Stomach (tissue), 9 donors: ENCODE data around the gene SPINK4. TPM values are rescaled to one million over a fixed set of nuclear protein-coding genes. Genes with fewer than 3 reads are reported as not detected.
A peak's percentile ranks its signal among the peaks of the same experiment; 100 is the strongest.

Experiments
- DNase-seq, 2 donors: peaks; one replicate each; pipeline versions ENCODE4 v3.0.0 to v3.0.0-alpha.2; 2013 to 2019
- H3K27ac ChIP-seq, 5 donors: fragments of 200-600 bp in 4 of 5; sonication (generic) in 4 of 5; one replicate each; pipeline ENCODE4 v1.5.1; 2013 to 2019; ENCODE audit warnings: mild to moderate bottlenecking in 1 of 5, moderate library complexity in 1 of 5
- H3K27me3 ChIP-seq, 3 donors: fragments of 200-600 bp; sonication (generic); one replicate each; pipeline ENCODE4 v1.5.1; 2017 to 2019; ENCODE audit warnings: mixed run types in 1 of 3
- H3K36me3 ChIP-seq, 4 donors: fragments of 200-600 bp; sonication (generic); 1 replicate in 3 of 4; 2 replicates in 1 of 4; pipeline ENCODE4 v1.5.1; 2016 to 2019
- H3K4me1 ChIP-seq, 4 donors: fragments of 200-600 bp; sonication (generic); one replicate each; pipeline ENCODE4 v1.5.1; 2016 to 2019
- H3K4me3 ChIP-seq, 4 donors: fragments of 200-600 bp; sonication (generic) in 3 of 4; one replicate each; pipeline ENCODE4 v1.5.1; 2016 to 2019; ENCODE audit warnings: mild to moderate bottlenecking in 1 of 4
- H3K9me3 ChIP-seq, 4 donors: fragments of 200-600 bp; sonication (generic); one replicate each; pipeline ENCODE4 v1.5.1; 2016 to 2019
- CTCF ChIP-seq, 7 experiments: fragments of 450-650 bp in 4 of 7; fragments of 200-600 bp in 3 of 7; sonication (generic) in 3 of 7; IDR thresholded peaks; one replicate each; pipeline ENCODE4 v1.5.1; 2016 to 2019; ENCODE audit warnings: antibody characterized with exemption in 7 of 7, control low read depth in 2 of 7, mild to moderate bottlenecking in 1 of 7
- EP300 ChIP-seq: sonication (generic); formaldehyde crosslinking; IDR thresholded peaks from one replicate; pipeline ENCODE4 v1.6.1; 2017; ENCODE audit warnings: antibody characterized with exemption
- POLR2A ChIP-seq, 4 donors: fragments of 450-650 bp; IDR thresholded peaks; one replicate each; pipeline ENCODE4 v1.6.1; 2016; ENCODE audit warnings: antibody characterized with exemption in 4 of 4, control low read depth in 2 of 4, mild to moderate bottlenecking in 1 of 4, moderate library complexity in 1 of 4
- POLR2AphosphoS5 ChIP-seq, 3 donors: sonication (generic); formaldehyde crosslinking; IDR thresholded peaks; one replicate each; pipeline ENCODE4 v1.6.1; 2016; ENCODE audit warnings: antibody characterized with exemption in 3 of 3
- WGBS, 5 donors: extraction: QIAGEN DNeasy Blood & Tissue Kit in 3 of 5; methylation state at CpG; one replicate each; pipeline versions ENCODE4 v1.1.5 to v1.1.7; 2013 to 2018; 5-methylcytosine and 5-hydroxymethylcytosine counted together
- intact Hi-C: fragments of 100-400 bp; cut with DNase I; formaldehyde crosslinking; loops from one replicate; pipeline ENCODE4 v1.15.1; 2023; ENCODE audit warnings: low total_unique reads
- polyA plus RNA-seq, 3 donors: library from polyadenylated mRNA; stranded (reverse); fragments of 200-250 nt; gene quantifications; one replicate each; pipeline ENCODE4 v1.2.3, GENCODE V29; 2013
- total RNA-seq, 5 donors: library from RNA; depleted of rRNA; stranded (reverse); fragments of >200 nt; gene quantifications; one replicate each; pipeline versions ENCODE4 v1.1.0 to v1.2.3, GENCODE V29; 2014 to 2016
- donor health status: healthy with polysubstance abuse.
- donor health status: Bipolar disorder and iron deficiency.
- donor health status: healthy.

Gene SPINK4
- total and polyA plus RNA-seq, 8 donors, result 2.1 to 29.5 (median 19.1) TPM; not detected in 5

GRCh38 chr9:33273266-33273971 lies 33.5 kb downstream of the SPINK4 start:
- Histone ChIP-seq H3K4me1 (no peaks in the 10 kb centered on the region), H3K36me3 (peaks cover 52 to 100% (median 100%) of the 10 kb centered on the region in 4 donors), H3K27me3 (no peaks in the 10 kb centered on the region), H3K4me3 (no peak overlapping the region), H3K9me3 (no peaks in the 10 kb centered on the region), H3K27ac (no peak overlapping the region)
- no peak for TF ChIP-seq EP300
- TF ChIP-seq CTCF (IDR thresholded peaks at IDR 0.05), result no peak
- TF ChIP-seq POLR2A (IDR thresholded peaks at IDR 0.05), result no peak
- no peak for TF ChIP-seq POLR2AphosphoS5 (IDR thresholded peaks at IDR 0.05)
- DNase-seq, result no peak
- WGBS, 5 donors, result 72 to 84% (median 77%) methylated on average over 3 of the region's 3 CpGs
- intact Hi-C loops, result no loop called here

GRCh38 chr9:33273972-33274328 lies 34.0 kb downstream of the SPINK4 start:
- H3K4me1 ChIP-seq, result no peaks in the 10 kb centered on the region
- no peak overlapping the region for H3K4me3 ChIP-seq
- intact Hi-C loops, result no loop called here
- TF ChIP-seq POLR2AphosphoS5 (IDR thresholded peaks at IDR 0.05) (no peak), EP300 (no peak), POLR2A (IDR thresholded peaks at IDR 0.05) (no peak)
- H3K27me3 ChIP-seq, result no peaks in the 10 kb centered on the region
- H3K9me3 ChIP-seq, result no peaks in the 10 kb centered on the region
- 67 to 100% (median 97%) methylated on average over 2 of the region's 2 CpGs for WGBS, 5 donors
- no peak overlapping the region for H3K27ac ChIP-seq
- peaks cover 56 to 100% (median 100%) of the 10 kb centered on the region in 4 donors for H3K36me3 ChIP-seq
- DNase-seq, result no peak

GRCh38 chr9:33277484-33277883 lies 37.5 kb downstream of the SPINK4 start:
- no peaks in the 10 kb centered on the region for H3K9me3 ChIP-seq
- DNase-seq, result no peak
- no peak for TF ChIP-seq POLR2A (IDR thresholded peaks at IDR 0.05)
- no peak for TF ChIP-seq CTCF (IDR thresholded peaks at IDR 0.05)
- no peak for TF ChIP-seq POLR2AphosphoS5 (IDR thresholded peaks at IDR 0.05)
- no peak for TF ChIP-seq EP300
- H3K4me1 ChIP-seq, result no peaks in the 10 kb centered on the region
- no peak overlapping the region for H3K27ac ChIP-seq
- no peaks in the 10 kb centered on the region for H3K27me3 ChIP-seq
- WGBS, 5 donors, result 90 to 98% (median 97%) methylated on average over 4 of the region's 4 CpGs
- H3K36me3 ChIP-seq, result peaks cover 64 to 100% (median 100%) of the 10 kb centered on the region in 4 donors
- intact Hi-C loops, result no loop called here
- no peak overlapping the region for H3K4me3 ChIP-seq

GRCh38 chr9:33285502-33285901 lies 45.5 kb downstream of the SPINK4 start:
- Histone ChIP-seq H3K36me3 (peaks cover 16 to 47% (median 43%) of the 10 kb centered on the region in 4 donors), H3K27me3 (no peaks in the 10 kb centered on the region), H3K4me1 (peaks cover 12 to 29% (median 21%) of the 10 kb centered on the region in 4 donors), H3K4me3 (no peak overlapping the region), H3K27ac (no peak overlapping the region), H3K9me3 (no peaks in the 10 kb centered on the region)
- DNase-seq, result no peak
- intact Hi-C loops, result no loop called here
- 69 to 85% (median 76%) methylated on average over 5 of the region's 5 CpGs for WGBS, 5 donors
- TF ChIP-seq POLR2AphosphoS5 (IDR thresholded peaks at IDR 0.05), result no peak
- no peak for TF ChIP-seq EP300
- TF ChIP-seq CTCF (IDR thresholded peaks at IDR 0.05), result no peak
- TF ChIP-seq POLR2A (IDR thresholded peaks at IDR 0.05), result no peak

- intact Hi-C loops, result no loop called here
- Histone ChIP-seq H3K27me3 (no peaks in the 10 kb centered on the region), H3K4me1 (peaks cover 24 to 42% (median 35%) of the 10 kb centered on the region in 4 donors), H3K9me3 (no peaks in the 10 kb centered on the region), H3K36me3 (peaks cover 7 to 31% (median 30%) of the 10 kb centered on the region in 4 donors), H3K4me3 (no peak overlapping the region), H3K27ac (peak overlapping the region; percentile 48 to 99 (median 67))
- 42 to 57% (median 46%) methylated on average over 4 of the region's 4 CpGs for WGBS, 5 donors
- DNase-seq, result peak; percentile 55 to 89
- TF ChIP-seq CTCF (IDR thresholded peaks at IDR 0.05), result peak in 5 of 7 experiments; percentile 45 to 66 (median 60)
- TF ChIP-seq POLR2A (IDR thresholded peaks at IDR 0.05), result no peak
- TF ChIP-seq EP300, result no peak
- peak in 1 of 3 donors; percentile 53 for TF ChIP-seq POLR2AphosphoS5 (IDR thresholded peaks at IDR 0.05)
Observed at GRCh38 chr9:33287087-33287490, 47.1 kb downstream of the SPINK4 start.
